NCI-H2107 (cell line): ENCODE measurements around the gene ARHGAP29.

Experiments
- DNase-seq: peaks from one replicate; lab custom pipeline; 2025; lab: John Stamatoyannopoulos, UW

ARHGAP29 gene

GRCh38 chr1:94237291-94238226 is at the start of gene ARHGAP29:
Gene ARHGAP29 (minus strand): TSS chr1:94237584. CDS start chr1:94231611, 5,973 bp downstream.
- DNase-seq: no peak

- DNase-seq: no peak
Measured at GRCh38 chr1:94286864-94287437, 49.6 kb upstream of the ARHGAP29 start.

GRCh38 chr1:94285031-94285654 is 47.8 kb upstream of the ARHGAP29 start:
- DNase-seq: no peak

GRCh38 chr1:94284476-94284875 is 47.1 kb upstream of the ARHGAP29 start:
- DNase-seq: no peak

- no peak for DNase-seq
Measured at GRCh38 chr1:94283462-94283861, 46.1 kb upstream of the ARHGAP29 start.

- DNase-seq: no peak
Measured at GRCh38 chr1:94282143-94282711, 44.8 kb upstream of the ARHGAP29 start.

GRCh38 chr1:94281361-94282142 is 44.2 kb upstream of the ARHGAP29 start:
- DNase-seq: no peak

GRCh38 chr1:94280541-94280940 is 43.2 kb upstream of the ARHGAP29 start:
- DNase-seq: no peak

GRCh38 chr1:94279462-94279861 is 42.1 kb upstream of the ARHGAP29 start:
- no peak for DNase-seq

GRCh38 chr1:94279038-94279437 is 41.7 kb upstream of the ARHGAP29 start:
- DNase-seq: no peak

- no peak for DNase-seq
Measured at GRCh38 chr1:94276988-94277434, 39.6 kb upstream of the ARHGAP29 start.

GRCh38 chr1:94275083-94275482 is 37.7 kb upstream of the ARHGAP29 start:
- DNase-seq: no peak

- DNase-seq: no peak
Measured at GRCh38 chr1:94274561-94274960, 37.2 kb upstream of the ARHGAP29 start.

GRCh38 chr1:94273111-94273510 is 35.7 kb upstream of the ARHGAP29 start:
- DNase-seq: no peak

- no peak for DNase-seq
Measured at GRCh38 chr1:94272388-94272787, 35.0 kb upstream of the ARHGAP29 start.

GRCh38 chr1:94271373-94271772 is 34.0 kb upstream of the ARHGAP29 start:
- DNase-seq: no peak

- DNase-seq: no peak
Measured at GRCh38 chr1:94270801-94271203, 33.4 kb upstream of the ARHGAP29 start.

GRCh38 chr1:94269921-94270320 is 32.5 kb upstream of the ARHGAP29 start:
- DNase-seq: no peak

- no peak for DNase-seq
Measured at GRCh38 chr1:94265906-94266305, 28.5 kb upstream of the ARHGAP29 start.

- DNase-seq: no peak
Measured at GRCh38 chr1:94265011-94265422, 27.6 kb upstream of the ARHGAP29 start.

- no peak for DNase-seq
Measured at GRCh38 chr1:94260635-94261387, 23.4 kb upstream of the ARHGAP29 start.
